Activated CD8-positive, alpha-beta T cell treated with anti-CD3 and anti-CD28 coated beads, Interleukin-2, amount 10 ng/mL, durations not matched to agents 7 days and 5 days (primary cell): ENCODE measurements around the gene EPB41L4B. TPM values are rescaled to one million over a fixed set of nuclear protein-coding genes. Genes with fewer than 3 reads are reported as not detected.
"Not testable (repeated sequence)": the region's sequence is repeated elsewhere in the genome, so short reads cannot be mapped to it uniquely, and the experiment has no call there.

ENCODE experiments used
- ATAC-seq: fragments of 150-1000 bp; cut with Tn5 transposase; one replicate; pipeline ENCODE4 v1.10.0; 2021; ENCODE audit warnings: moderate library complexity
- CTCF ChIA-PET: fragments of 350-600 bp; sonication (Branson Sonifier 250); formaldehyde crosslinking; loops from one replicate; lab custom pipeline; 2021; ENCODE audit warnings: antibody characterized with exemption; lab: Charles Lee
- POLR2A ChIA-PET: fragments of 350-600 bp; sonication (Branson Sonifier 250); formaldehyde crosslinking; loops from one replicate; lab custom pipeline; 2021; ENCODE audit warnings: antibody characterized with exemption; lab: Charles Lee
- DNase-seq: peaks from one replicate; pipeline ENCODE4 v3.0.0-alpha.2; 2020
- H3K27ac Mint-ChIP-seq: one replicate; pipeline ENCODE4 v1.8.0; 2021; ENCODE audit warnings: mild to moderate bottlenecking, mixed read lengths
- H3K27me3 Mint-ChIP-seq: one replicate; pipeline ENCODE4 v1.8.0; 2021; ENCODE audit warnings: low read depth, mixed read lengths
- H3K36me3 Mint-ChIP-seq: one replicate; pipeline ENCODE4 v1.8.0; 2021; ENCODE audit warnings: low read depth, mixed read lengths
- H3K4me1 Mint-ChIP-seq: one replicate; pipeline ENCODE4 v1.8.0; 2021; ENCODE audit warnings: low read depth, mixed read lengths
- H3K4me3 Mint-ChIP-seq: one replicate; pipeline ENCODE4 v1.8.0; 2021; ENCODE audit warnings: mild to moderate bottlenecking, mixed read lengths
- H3K9me3 Mint-ChIP-seq: one replicate; pipeline ENCODE4 v1.8.0; 2022; ENCODE audit warnings: mixed read lengths; ENCODE audit not compliant: insufficient read depth
- total RNA-seq, 2 experiments: library from RNA; stranded (reverse); gene quantifications; one replicate each; pipeline ENCODE4 v1.2.3, GENCODE V29; 2021

The EPB41L4B gene
- not detected for total RNA-seq

DNA sequence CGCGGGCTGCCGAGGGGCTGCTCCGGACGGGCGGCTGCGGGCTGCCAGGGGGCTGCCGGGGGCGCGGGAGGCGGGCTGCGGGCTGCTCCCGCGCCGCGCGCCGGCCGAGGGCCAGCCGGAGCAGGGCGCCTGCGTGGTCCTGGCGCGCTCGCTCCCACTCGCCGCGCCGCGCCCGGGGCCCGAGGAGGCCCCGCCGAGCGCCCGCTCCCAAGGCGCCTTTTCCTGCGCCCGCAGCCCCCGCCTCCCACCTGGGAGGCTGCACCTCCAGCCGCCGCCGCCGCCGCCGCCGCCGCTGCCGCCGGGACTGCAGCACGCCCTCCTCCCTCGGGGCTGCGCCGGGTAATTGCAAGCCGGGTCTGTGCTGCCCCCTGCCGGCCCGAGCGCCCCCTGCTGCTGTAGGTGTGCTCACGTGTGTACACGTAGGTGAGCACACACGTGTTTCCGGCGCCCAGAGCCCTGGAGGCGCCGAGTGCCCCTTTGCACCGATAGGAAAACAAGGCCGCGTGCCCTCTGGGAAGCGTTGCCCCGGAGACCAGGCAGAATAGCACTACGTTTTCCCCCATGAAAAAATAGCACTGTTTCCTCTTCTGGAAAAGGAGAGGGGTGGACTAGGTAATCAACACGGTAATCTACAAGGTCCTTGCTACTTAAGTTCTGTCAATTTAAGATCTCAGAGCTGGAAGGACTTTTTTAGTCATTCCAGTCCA is at the start of gene EPB41L4B:
TSS of gene EPB41L4B (minus strand) at position 318 of the 707 bp plus-strand sequence. CDS start 613 bp downstream, outside the sequence.
- DNase-seq (peak; percentile 93), ATAC-seq (peak; percentile 98)
- ChIA-PET POLR2A (no interaction called here), CTCF (interaction anchor here (0.7 kb wide), 1 partner anchor 149 kb away, joined by 3 read pairs; no protein-coding TSS in a partner anchor)
- Mint-ChIP-seq H3K4me1 (peaks cover 14% of the 10 kb centered on the region), H3K9me3 (no peaks in the 10 kb centered on the region), H3K4me3 (peak within 1 kb of the TSS; percentile 66), H3K27ac (no peak within 1 kb of the TSS), H3K27me3 (peaks cover 60% of the 10 kb centered on the region), H3K36me3 (no peaks in the 10 kb centered on the region)

DNA sequence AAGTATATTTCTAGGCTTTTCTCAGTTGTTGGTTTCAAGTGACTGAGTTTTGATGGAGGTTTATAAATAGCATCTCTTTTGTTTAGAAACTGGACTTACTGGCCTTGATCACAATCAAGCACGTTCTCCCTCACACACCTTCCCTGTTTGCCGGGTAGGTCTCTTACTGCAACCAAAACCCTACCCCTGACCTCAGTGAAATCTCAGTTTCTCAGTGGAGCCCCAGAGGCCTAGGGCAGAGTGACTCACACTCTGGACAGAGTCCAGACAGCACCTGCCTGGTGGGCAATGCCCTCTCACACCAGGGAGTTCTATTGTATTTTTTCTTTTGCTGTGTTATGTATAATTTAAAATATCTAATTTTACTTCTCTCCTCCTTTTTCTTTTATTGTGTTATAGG is 48.4 kb upstream of the EPB41L4B start:
- no peaks in the 10 kb centered on the region for H3K36me3 Mint-ChIP-seq
- H3K27ac Mint-ChIP-seq = no peak overlapping the region
- no peaks in the 10 kb centered on the region for H3K4me1 Mint-ChIP-seq
- H3K4me3 Mint-ChIP-seq = no peak overlapping the region
- CTCF ChIA-PET = no interaction called here
- ATAC-seq (no peak), DNase-seq (no peak)
- H3K9me3 Mint-ChIP-seq = no peaks in the 10 kb centered on the region
- peaks cover 5% of the 10 kb centered on the region for H3K27me3 Mint-ChIP-seq
- POLR2A ChIA-PET = no interaction called here

DNA sequence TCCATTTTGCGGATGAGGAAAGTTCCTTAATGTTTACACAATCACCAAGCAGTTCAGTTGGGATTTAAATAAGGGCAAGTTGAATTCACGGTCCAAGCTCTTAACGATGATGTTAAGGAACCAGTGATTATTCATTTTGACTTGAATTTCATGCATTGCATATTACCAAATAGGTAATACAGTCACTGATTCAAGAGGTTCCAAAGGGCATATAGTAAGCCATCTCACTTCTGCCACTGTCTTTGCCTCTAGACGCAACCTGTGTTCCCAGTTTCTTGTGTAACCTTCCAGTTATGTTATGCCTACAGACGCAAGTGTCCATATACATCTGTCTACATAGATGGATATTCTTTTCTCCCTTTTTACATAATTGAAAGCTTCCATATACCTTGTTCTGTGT is 39.9 kb upstream of the EPB41L4B start:
- ATAC-seq = no peak

DNA sequence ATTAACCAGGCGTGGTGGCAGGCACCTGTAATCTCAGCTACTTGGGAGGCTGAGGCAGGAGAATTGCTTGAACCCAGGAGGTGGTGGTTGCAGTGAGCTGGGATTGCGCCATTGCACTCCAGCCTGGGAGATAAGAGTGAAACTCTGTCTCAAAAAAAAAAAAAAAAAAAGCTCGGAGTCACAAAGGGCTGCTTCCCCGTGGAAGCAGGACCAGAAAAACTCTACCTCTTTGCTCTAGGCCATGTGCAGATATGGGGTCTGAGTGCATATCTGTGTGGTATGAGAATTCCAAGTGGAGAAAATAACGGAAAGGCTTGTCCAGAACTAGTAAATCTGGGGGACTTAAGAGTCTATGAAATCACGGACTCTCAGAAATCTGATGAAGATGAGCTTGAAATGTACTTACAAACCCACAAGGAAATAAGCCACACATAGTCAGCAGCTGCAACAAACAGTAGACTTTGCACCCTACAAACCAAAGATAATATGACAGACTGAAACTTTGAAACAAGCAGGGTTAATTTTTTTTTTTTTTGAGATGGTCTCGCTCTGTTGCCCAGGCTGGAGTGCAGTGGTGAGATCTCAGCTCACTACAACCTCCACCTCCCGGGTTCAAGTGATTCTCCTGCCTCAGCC is 38.2 kb upstream of the EPB41L4B start:
- H3K27me3 Mint-ChIP-seq, H3K4me3 Mint-ChIP-seq, H3K36me3 Mint-ChIP-seq, H3K4me1 Mint-ChIP-seq, POLR2A ChIA-PET, H3K9me3 Mint-ChIP-seq, DNase-seq, ATAC-seq, H3K27ac Mint-ChIP-seq: not testable (repeated sequence)
- CTCF ChIA-PET = interaction anchor here (0.6 to 0.9 kb wide), 2 partner anchors 53 to 111 kb away, joined by 3 read pairs; no protein-coding TSS in a partner anchor

More for the DNA sequence above, 39.9 kb upstream of the EPB41L4B start:
- Mint-ChIP-seq H3K4me1 (no peaks in the 10 kb centered on the region), H3K9me3 (no peaks in the 10 kb centered on the region), H3K27me3 (peaks cover 2% of the 10 kb centered on the region), H3K4me3 (no peak overlapping the region), H3K27ac (no peak overlapping the region), H3K36me3 (no peaks in the 10 kb centered on the region)
- no peak for DNase-seq
- ChIA-PET POLR2A (no interaction called here), CTCF (interaction anchor here (0.7 kb wide), 1 partner anchor 10 kb away, joined by 3 read pairs; no protein-coding TSS in a partner anchor)

DNA sequence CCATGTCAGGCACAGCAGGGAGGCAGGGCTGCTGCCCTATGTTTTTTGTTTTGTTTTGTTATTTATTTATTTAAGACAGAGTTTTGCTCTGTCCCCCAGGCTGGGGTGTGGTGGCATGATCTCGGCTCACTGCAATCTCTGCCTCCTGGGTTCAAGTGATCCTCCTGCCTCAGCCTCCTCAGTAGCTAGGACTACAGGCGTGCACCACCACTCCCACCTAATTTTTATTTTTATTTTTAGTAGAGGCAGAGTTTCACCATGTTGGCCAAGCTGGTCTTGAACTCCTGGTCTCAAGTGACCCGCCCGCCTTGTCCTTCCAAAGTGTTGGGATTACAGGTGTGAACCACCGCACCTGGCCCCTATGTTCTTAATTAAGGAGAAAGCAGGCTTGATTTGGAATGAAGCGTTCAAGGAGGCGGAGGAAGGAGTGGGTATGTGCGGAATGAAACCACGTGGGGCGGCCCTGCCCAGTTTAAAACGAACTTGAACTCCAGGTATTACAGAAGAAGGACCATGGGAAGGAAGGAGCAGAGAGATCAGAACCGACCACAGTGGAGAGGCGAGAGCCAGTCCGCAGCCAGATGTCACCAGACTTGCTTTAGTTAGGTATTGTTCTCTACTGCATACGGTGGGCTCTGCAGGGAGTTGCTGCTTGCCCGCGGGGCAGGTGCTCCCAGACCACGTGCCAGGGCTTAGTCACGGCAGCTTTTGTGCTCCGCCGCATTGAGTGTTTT is 34.9 kb upstream of the EPB41L4B start:
- CTCF ChIA-PET = no interaction called here
- no peaks in the 10 kb centered on the region for H3K4me1 Mint-ChIP-seq
- ATAC-seq (no peak), DNase-seq (no peak)
- H3K27ac Mint-ChIP-seq = no peak overlapping the region
- POLR2A ChIA-PET = no interaction called here
- H3K9me3 Mint-ChIP-seq = no peaks in the 10 kb centered on the region
- H3K27me3 Mint-ChIP-seq = no peaks in the 10 kb centered on the region
- no peak overlapping the region for H3K4me3 Mint-ChIP-seq
- no peaks in the 10 kb centered on the region for H3K36me3 Mint-ChIP-seq

DNA sequence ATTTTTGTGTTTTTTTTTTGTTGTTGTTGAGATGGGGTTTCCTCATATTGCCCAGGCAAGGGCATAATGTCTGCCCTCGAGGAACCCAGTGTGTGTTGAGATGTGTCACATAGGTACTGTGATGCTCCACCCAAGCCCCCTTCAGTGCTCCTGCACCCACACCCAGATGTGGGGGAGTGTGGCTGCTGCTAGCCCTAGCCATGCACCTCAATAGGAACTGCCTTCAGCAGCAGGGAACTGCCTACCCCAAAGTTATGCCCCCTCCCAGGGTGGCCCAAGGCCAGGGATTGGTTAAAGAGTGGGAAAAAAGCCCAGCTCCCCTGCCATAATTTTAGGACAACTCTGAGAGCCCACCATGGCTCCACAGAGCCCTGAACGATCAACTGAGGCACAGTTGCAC is 33.3 kb upstream of the EPB41L4B start:
- CTCF ChIA-PET = no interaction called here
- Mint-ChIP-seq H3K36me3 (no peaks in the 10 kb centered on the region), H3K4me1 (no peaks in the 10 kb centered on the region), H3K27me3 (no peaks in the 10 kb centered on the region), H3K27ac (no peak overlapping the region), H3K4me3 (no peak overlapping the region), H3K9me3 (no peaks in the 10 kb centered on the region)
- no peak for ATAC-seq
- POLR2A ChIA-PET = no interaction called here
- no peak for DNase-seq

DNA sequence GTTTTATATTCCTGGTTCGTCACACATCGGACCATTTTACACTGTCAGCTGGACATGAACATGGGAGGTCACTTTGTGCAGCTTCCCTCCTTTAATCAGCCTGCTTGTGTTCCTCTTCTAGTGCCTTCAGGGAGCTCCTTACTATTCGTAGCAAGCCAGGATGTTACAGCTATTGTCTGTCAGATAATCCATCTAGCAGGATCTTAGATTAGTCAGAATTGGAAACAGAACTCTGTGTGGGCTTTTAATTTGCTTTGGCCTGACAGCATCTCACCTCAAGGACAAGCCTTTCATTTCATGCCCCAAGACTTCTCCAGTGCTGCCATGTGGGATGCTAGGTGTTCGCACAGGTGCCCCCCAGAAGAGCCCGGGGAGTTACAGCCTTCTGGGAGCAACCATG is 30.2 kb upstream of the EPB41L4B start:
- Mint-ChIP-seq H3K36me3 (no peaks in the 10 kb centered on the region), H3K4me3 (no peak overlapping the region), H3K27me3 (no peaks in the 10 kb centered on the region), H3K4me1 (no peaks in the 10 kb centered on the region), H3K27ac (no peak overlapping the region), H3K9me3 (no peaks in the 10 kb centered on the region)
- ChIA-PET POLR2A (no interaction called here), CTCF (no interaction called here)
- ATAC-seq (no peak), DNase-seq (no peak)

DNA sequence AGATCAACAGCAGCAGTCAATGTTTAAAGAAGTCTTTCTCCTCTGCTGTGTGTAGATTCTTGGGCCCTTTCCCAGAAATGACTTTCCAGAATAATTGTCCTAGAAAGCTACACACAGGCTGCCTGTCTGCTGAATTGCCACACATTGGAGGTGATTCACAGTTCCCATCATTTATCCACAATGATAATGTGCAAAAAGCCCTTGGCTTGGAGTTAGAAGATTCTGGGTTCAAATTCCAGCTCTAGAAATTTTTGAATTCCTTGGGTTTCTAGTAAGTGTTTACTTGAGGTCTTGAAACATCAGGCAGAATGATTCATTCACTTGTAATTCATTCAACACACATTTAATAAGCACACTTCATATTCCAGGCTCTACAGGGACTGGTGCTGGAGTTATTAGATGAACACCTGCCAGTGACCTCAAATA is 28.6 kb upstream of the EPB41L4B start:
- ATAC-seq (no peak), DNase-seq (no peak)
- ChIA-PET CTCF (no interaction called here), POLR2A (no interaction called here)
- H3K36me3 Mint-ChIP-seq = no peaks in the 10 kb centered on the region
- H3K4me3 Mint-ChIP-seq = no peak overlapping the region
- no peaks in the 10 kb centered on the region for H3K9me3 Mint-ChIP-seq
- H3K4me1 Mint-ChIP-seq = no peaks in the 10 kb centered on the region
- H3K27ac Mint-ChIP-seq = no peak overlapping the region
- no peaks in the 10 kb centered on the region for H3K27me3 Mint-ChIP-seq

DNA sequence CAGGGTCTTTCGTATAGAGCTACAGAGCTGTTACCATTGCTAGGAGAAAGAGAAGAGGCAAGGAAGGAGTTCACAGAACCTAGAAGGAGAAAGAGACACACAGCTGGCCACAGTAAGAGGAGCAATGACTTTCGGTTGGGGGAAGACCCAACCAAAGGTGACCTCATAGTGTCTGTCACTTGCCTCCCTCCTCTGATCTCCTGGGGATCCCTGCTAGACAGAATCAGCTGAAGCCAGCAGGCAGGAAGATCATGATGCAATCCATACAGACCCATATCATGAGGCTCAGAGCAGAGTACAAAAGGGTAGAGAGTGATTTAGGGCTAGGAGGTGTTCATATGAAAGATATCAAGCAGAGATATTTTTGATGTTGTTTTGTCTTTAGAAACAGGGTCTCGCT is 26.0 kb upstream of the EPB41L4B start:
- Mint-ChIP-seq H3K4me3 (no peak overlapping the region), H3K36me3 (no peaks in the 10 kb centered on the region), H3K27me3 (no peaks in the 10 kb centered on the region), H3K27ac (no peak overlapping the region), H3K4me1 (no peaks in the 10 kb centered on the region), H3K9me3 (no peaks in the 10 kb centered on the region)
- CTCF ChIA-PET = no interaction called here
- ATAC-seq = no peak
- POLR2A ChIA-PET = no interaction called here
- DNase-seq = no peak

DNA sequence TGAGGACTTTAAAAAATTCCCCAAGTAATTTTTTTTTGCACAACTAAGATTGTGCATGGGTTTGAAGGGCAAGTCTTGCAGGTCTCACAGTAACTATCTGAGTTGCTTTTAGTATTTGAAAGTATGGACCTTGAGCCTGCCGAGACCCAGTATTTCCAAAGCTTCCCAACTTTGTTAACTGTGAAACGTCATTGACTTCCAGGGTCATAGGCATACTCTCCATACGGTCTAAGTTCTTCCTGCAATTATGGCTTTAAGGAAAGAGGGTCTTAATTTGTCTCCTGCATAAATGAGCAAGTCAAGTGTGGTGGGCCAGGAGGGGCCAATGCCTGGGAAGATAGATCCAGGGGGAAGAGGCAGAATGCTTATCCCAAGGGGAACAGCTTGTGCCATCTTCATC is 24.0 kb upstream of the EPB41L4B start:
- ATAC-seq = no peak
- POLR2A ChIA-PET = no interaction called here
- no peaks in the 10 kb centered on the region for H3K36me3 Mint-ChIP-seq
- H3K27me3 Mint-ChIP-seq = no peaks in the 10 kb centered on the region
- CTCF ChIA-PET = interaction anchor here (1.6 kb wide), 1 partner anchor 67 kb away, joined by 3 read pairs; no protein-coding TSS in a partner anchor
- no peaks in the 10 kb centered on the region for H3K4me1 Mint-ChIP-seq
- no peak overlapping the region for H3K27ac Mint-ChIP-seq
- no peak for DNase-seq
- no peaks in the 10 kb centered on the region for H3K9me3 Mint-ChIP-seq
- H3K4me3 Mint-ChIP-seq = no peak overlapping the region

DNA sequence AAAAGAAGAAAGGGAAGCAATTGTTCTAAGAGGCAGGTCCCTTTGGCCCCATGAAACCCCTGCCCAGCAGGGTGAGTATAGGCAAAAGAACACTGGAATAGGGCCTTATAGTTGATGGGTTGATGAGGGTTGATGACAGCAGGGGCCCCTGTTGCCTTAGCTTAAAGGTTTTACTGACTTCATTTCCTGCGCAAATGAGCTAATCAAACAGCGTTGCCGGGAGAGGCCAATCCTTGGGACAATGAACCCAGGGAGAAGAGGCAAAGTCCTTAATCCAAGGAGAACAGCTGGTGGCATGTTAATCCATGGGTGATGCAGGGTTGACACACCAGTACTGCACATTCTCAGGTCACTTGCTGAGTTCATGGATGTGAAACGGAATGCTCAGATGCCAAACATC is 22.0 kb upstream of the EPB41L4B start:
- ATAC-seq (no peak), DNase-seq (no peak)
- ChIA-PET POLR2A (no interaction called here), CTCF (no interaction called here)
- Mint-ChIP-seq H3K4me1 (no peaks in the 10 kb centered on the region), H3K4me3 (no peak overlapping the region), H3K27me3 (no peaks in the 10 kb centered on the region), H3K27ac (no peak overlapping the region), H3K9me3 (no peaks in the 10 kb centered on the region), H3K36me3 (no peaks in the 10 kb centered on the region)

DNA sequence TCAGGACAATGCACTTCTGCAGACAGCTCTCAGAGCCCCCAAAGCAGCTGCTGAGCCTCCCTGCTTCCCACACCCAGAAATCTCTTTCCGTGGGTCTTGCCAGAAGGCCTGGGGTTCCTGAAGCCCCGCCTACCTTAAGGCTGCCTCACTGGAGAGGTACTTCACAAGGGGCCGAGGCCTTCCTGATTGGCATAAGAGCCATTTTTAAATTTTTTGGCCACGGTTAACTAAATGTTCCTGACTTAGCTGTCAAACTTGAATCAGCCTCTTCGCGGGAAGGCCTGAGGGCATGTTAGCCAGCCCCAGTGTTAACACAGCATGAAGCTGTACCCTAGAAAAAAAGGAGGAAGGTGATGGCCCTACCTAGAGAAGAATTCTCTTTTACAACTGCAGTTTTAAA is 20.7 kb upstream of the EPB41L4B start:
- Mint-ChIP-seq H3K4me1 (no peaks in the 10 kb centered on the region), H3K36me3 (no peaks in the 10 kb centered on the region), H3K27ac (no peak overlapping the region), H3K9me3 (no peaks in the 10 kb centered on the region), H3K4me3 (no peak overlapping the region), H3K27me3 (peaks cover 3% of the 10 kb centered on the region)
- ChIA-PET POLR2A (no interaction called here), CTCF (no interaction called here)
- DNase-seq (no peak), ATAC-seq (no peak)
